ENCODE data around the gene TMEM120B. TPM values are rescaled to one million over a fixed set of nuclear protein-coding genes. Genes with fewer than 3 reads are reported as not detected.

The TMEM120B gene
- total and polyA plus RNA-seq, 2 of the 13 experiments (the other 11 are each of a cell fraction or from before 2014, with no cell fraction given) = 7.1 to 12.9 TPM

DNA sequence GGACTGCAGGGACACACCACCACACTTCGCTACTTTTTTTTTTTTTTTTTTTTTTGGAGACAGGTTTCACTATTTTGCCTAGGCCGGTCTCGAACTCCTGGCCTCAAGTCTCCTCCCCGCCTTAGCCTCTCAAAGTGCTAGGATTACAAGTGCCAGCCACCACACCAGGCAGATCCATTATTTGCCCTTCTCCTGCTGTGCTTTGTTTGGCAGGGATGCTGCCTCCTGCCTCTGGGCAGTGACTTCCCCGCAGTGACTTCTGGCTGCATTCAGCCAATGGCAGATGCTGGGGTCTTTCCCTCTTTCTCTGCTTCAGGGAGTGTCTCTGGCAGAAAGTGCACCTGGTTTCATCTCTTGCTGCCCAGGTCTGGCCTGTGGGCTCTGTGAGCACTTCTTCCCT, 36.4 kb upstream of the TMEM120B start:
- Histone ChIP-seq H4K20me1 (ENCODE audit: insufficient read depth, low read length) (no peaks in the 10 kb centered on the region), H3K9me3 (ENCODE audit: low read length) (no peaks in the 10 kb centered on the region), H3K4me2 (ENCODE audit: low read depth, low read length) (no peak overlapping the region), H3K4me1 (ENCODE audit: insufficient read depth, low read length) (peaks cover 42% of the 10 kb centered on the region), H3K9ac (ENCODE audit: insufficient read depth, low read depth, low read length) (no peak overlapping the region), H2AFZ (ENCODE audit: low read length) (no peak overlapping the region), H3K79me2 (ENCODE audit: insufficient read depth, low read length) (no peaks in the 10 kb centered on the region), H3K4me3 (replicated peaks in 1 of 3; ENCODE audit: insufficient read depth in 1 of 3, low read depth in 2 of 3, low read length in 3 of 3) (no peak overlapping the region), H3K27me3 (ENCODE audit: control insufficient read depth in 1 of 2, insufficient read depth in 2 of 2, low read length in 2 of 2) (peaks cover 0 to 5% of the 10 kb centered on the region in 2 experiments; a peak in 1 of 5 replicates), H3K27ac (ENCODE audit: extremely low read length, insufficient read depth, low read length) (no peak overlapping the region), H3K36me3 (replicated peaks in 1 of 2; ENCODE audit: control insufficient read depth in 1 of 2, insufficient read depth in 2 of 2, low read length in 2 of 2) (no peaks in the 10 kb centered on the region)
- no TSS peak for BruUV-seq (replicated peaks)
- ChIA-PET CTCF (ENCODE audit: low intra/inter-chr PET ratio, low total read pairs) (no interaction called here), POLR2A (no interaction called here)
- intact Hi-C loops (cut with micrococcal nuclease; ENCODE audit: unreplicated experiment) = no loop called here
- in situ Hi-C loops (cut with HindIII; ENCODE audit: extremely low pct_ligation_motif_present, low pct_unique_long_range_greater_than_20kb) = no loop called here
- ATAC-seq (no peak), FAIRE-seq (no peak), DNase-seq (ENCODE audit: low spot score) (no peak)
- 62% methylated on average over 5 of the region's 5 CpGs for WGBS (ENCODE audit: low lambda C conversion rate)
- TF ChIP-seq, protein P1, sequence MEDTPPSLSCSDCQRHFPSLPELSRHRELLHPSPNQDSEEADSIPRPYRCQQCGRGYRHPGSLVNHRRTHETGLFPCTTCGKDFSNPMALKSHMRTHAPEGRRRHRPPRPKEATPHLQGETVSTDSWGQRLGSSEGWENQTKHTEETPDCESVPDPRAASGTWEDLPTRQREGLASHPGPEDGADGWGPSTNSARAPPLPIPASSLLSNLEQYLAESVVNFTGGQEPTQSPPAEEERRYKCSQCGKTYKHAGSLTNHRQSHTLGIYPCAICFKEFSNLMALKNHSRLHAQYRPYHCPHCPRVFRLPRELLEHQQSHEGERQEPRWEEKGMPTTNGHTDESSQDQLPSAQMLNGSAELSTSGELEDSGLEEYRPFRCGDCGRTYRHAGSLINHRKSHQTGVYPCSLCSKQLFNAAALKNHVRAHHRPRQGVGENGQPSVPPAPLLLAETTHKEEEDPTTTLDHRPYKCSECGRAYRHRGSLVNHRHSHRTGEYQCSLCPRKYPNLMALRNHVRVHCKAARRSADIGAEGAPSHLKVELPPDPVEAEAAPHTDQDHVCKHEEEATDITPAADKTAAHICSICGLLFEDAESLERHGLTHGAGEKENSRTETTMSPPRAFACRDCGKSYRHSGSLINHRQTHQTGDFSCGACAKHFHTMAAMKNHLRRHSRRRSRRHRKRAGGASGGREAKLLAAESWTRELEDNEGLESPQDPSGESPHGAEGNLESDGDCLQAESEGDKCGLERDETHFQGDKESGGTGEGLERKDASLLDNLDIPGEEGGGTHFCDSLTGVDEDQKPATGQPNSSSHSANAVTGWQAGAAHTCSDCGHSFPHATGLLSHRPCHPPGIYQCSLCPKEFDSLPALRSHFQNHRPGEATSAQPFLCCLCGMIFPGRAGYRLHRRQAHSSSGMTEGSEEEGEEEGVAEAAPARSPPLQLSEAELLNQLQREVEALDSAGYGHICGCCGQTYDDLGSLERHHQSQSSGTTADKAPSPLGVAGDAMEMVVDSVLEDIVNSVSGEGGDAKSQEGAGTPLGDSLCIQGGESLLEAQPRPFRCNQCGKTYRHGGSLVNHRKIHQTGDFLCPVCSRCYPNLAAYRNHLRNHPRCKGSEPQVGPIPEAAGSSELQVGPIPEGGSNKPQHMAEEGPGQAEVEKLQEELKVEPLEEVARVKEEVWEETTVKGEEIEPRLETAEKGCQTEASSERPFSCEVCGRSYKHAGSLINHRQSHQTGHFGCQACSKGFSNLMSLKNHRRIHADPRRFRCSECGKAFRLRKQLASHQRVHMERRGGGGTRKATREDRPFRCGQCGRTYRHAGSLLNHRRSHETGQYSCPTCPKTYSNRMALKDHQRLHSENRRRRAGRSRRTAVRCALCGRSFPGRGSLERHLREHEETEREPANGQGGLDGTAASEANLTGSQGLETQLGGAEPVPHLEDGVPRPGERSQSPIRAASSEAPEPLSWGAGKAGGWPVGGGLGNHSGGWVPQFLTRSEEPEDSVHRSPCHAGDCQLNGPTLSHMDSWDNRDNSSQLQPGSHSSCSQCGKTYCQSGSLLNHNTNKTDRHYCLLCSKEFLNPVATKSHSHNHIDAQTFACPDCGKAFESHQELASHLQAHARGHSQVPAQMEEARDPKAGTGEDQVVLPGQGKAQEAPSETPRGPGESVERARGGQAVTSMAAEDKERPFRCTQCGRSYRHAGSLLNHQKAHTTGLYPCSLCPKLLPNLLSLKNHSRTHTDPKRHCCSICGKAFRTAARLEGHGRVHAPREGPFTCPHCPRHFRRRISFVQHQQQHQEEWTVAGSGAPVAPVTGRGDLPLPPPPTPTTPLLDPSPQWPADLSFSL (CRISPR knock-in tag; IDR thresholded peaks at IDR 0.05) = no peak
- TF ChIP-seq, protein P2, sequence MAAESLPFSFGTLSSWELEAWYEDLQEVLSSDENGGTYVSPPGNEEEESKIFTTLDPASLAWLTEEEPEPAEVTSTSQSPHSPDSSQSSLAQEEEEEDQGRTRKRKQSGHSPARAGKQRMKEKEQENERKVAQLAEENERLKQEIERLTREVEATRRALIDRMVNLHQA (CRISPR knock-in tag; IDR thresholded peaks at IDR 0.05) = no peak
- TF ChIP-seq ZNF121 (CRISPR knock-in tag; IDR thresholded peaks at IDR 0.05) = no peak
- TF ChIP-seq HDAC6 (IDR thresholded peaks at IDR 0.05; ENCODE audit: low read depth, low read length) = no peak
- no peak for TF ChIP-seq SRSF1 (optimal IDR thresholded peaks at IDR 0.05; ENCODE audit: low read depth, low read length)
- TF ChIP-seq ZNF768 (CRISPR knock-in tag; IDR thresholded peaks at IDR 0.05) = no peak
- TF ChIP-seq, protein P3, sequence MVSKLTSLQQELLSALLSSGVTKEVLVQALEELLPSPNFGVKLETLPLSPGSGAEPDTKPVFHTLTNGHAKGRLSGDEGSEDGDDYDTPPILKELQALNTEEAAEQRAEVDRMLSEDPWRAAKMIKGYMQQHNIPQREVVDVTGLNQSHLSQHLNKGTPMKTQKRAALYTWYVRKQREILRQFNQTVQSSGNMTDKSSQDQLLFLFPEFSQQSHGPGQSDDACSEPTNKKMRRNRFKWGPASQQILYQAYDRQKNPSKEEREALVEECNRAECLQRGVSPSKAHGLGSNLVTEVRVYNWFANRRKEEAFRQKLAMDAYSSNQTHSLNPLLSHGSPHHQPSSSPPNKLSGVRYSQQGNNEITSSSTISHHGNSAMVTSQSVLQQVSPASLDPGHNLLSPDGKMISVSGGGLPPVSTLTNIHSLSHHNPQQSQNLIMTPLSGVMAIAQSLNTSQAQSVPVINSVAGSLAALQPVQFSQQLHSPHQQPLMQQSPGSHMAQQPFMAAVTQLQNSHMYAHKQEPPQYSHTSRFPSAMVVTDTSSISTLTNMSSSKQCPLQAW (CRISPR knock-in tag; IDR thresholded peaks at IDR 0.05) = no peak
- TF ChIP-seq, protein P4, sequence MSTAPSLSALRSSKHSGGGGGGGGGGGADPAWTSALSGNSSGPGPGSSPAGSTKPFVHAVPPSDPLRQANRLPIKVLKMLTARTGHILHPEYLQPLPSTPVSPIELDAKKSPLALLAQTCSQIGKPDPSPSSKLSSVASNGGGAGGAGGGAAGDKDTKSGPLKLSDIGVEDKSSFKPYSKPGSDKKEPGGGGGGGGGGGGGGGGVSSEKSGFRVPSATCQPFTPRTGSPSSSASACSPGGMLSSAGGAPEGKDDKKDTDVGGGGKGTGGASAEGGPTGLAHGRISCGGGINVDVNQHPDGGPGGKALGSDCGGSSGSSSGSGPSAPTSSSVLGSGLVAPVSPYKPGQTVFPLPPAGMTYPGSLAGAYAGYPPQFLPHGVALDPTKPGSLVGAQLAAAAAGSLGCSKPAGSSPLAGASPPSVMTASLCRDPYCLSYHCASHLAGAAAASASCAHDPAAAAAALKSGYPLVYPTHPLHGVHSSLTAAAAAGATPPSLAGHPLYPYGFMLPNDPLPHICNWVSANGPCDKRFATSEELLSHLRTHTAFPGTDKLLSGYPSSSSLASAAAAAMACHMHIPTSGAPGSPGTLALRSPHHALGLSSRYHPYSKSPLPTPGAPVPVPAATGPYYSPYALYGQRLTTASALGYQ (CRISPR knock-in tag; IDR thresholded peaks at IDR 0.05) = no peak
- TF ChIP-seq, protein P5, sequence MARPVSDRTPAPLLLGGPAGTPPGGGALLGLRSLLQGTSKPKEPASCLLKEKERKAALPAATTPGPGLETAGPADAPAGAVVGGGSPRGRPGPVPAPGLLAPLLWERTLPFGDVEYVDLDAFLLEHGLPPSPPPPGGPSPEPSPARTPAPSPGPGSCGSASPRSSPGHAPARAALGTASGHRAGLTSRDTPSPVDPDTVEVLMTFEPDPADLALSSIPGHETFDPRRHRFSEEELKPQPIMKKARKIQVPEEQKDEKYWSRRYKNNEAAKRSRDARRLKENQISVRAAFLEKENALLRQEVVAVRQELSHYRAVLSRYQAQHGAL (CRISPR knock-in tag; IDR thresholded peaks at IDR 0.05; ENCODE audit: not compliant biosample characterization) = no peak
- TF ChIP-seq ZNF713 (CRISPR knock-in tag; IDR thresholded peaks at IDR 0.05) = no peak
- no peak for TF ChIP-seq ZNF605 (CRISPR knock-in tag; IDR thresholded peaks at IDR 0.05)
- no peak for TF ChIP-seq CENPT (CRISPR knock-in tag; IDR thresholded peaks at IDR 0.05; ENCODE audit: low read depth)
